CD1c-positive myeloid dendritic cell (primary cell): ENCODE measurements around the gene CRAT.

Experiments
- DNase-seq: peaks from one replicate; pipeline ENCODE4 v3.0.0-alpha.2; 2016; ENCODE audit errors: extremely low spot score

Gene CRAT

GRCh38 chr9:129063061-129063460 lies 47.5 kb downstream of the CRAT start:
- no peak for DNase-seq

GRCh38 chr9:129060991-129061390 lies 49.6 kb downstream of the CRAT start:
- DNase-seq: no peak

- no peak for DNase-seq
Measured at GRCh38 chr9:129059796-129060785, 50.5 kb downstream of the CRAT start.

GRCh38 chr9:129058965-129059795 lies 51.4 kb downstream of the CRAT start:
- peak; percentile 86 for DNase-seq

- no peak for DNase-seq
Measured at GRCh38 chr9:129054163-129054851, 56.3 kb downstream of the CRAT start.

GRCh38 chr9:129053020-129053419 lies 57.6 kb downstream of the CRAT start:
- DNase-seq: no peak

GRCh38 chr9:129052592-129052991 lies 58.0 kb downstream of the CRAT start:
- no peak for DNase-seq
